ENCODE data around the gene ARHGAP4.

DNA sequence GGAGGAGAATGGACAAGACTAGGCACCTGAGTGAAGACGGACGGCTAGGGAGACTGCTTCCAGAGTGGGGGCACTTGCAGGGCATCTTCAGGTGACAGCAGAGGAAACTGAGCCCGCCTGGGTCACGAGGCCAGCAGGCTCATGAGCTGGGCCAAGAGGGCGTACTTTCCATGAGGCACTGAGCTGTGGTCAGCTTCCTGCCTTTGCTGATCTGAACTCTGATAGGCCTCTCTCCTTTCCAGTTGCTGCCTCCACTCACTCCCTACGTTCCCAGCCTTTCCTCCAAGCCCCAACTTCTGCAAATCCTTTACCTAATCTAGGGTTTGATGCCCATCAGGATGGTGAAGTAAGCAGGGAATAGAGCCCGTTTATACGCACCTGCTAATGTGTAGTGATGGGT is 38.7 kb downstream of the ARHGAP4 start:
- no peak for TF ChIP-seq SRF (IDR thresholded peaks at IDR 0.05; ENCODE audit: low read depth in 2 of 2, low read length in 2 of 2)
- TF ChIP-seq MAX (IDR thresholded peaks at IDR 0.05; ENCODE audit: low read depth, low read length) = no peak
- TF ChIP-seq CREB1 (IDR thresholded peaks at IDR 0.05; ENCODE audit: low read depth) = no peak
- no peak for TF ChIP-seq CBFB (IDR thresholded peaks at IDR 0.05; ENCODE audit: low read depth)
- no peak for TF ChIP-seq JUNB (IDR thresholded peaks at IDR 0.05)
- TF ChIP-seq NR2C2 (IDR thresholded peaks at IDR 0.05; ENCODE audit: borderline replicate concordance, control insufficient read depth, insufficient read length, low read depth) = no peak
- no peak for TF ChIP-seq EP300 (IDR thresholded peaks at IDR 0.05; ENCODE audit: borderline replicate concordance in 1 of 2, control insufficient read depth in 1 of 2, low read depth in 2 of 2, low read length in 2 of 2)
- no peak for TF ChIP-seq SP1 (IDR thresholded peaks at IDR 0.05; ENCODE audit: low read depth, low read length)

All from GM12878 (cell line).